Activated naive CD8-positive, alpha-beta T cell treated with anti-CD3 and anti-CD28 coated beads for 36 hours (primary cell): ENCODE data around the gene SLC15A3. TPM values are rescaled to one million over a fixed set of nuclear protein-coding genes. Genes with fewer than 3 reads are reported as not detected.

Source experiments
- DNase-seq: peaks from one replicate; pipeline ENCODE4 v3.0.0; 2021
- H3K27ac Mint-ChIP-seq: one replicate; pipeline ENCODE4 v1.8.0; 2022; ENCODE audit warnings: mild to moderate bottlenecking, moderate library complexity, mixed read lengths
- H3K27me3 Mint-ChIP-seq: one replicate; pipeline ENCODE4 v1.8.0; 2022; ENCODE audit warnings: mild to moderate bottlenecking, mixed read lengths
- H3K36me3 Mint-ChIP-seq: one replicate; pipeline ENCODE4 v1.8.0; 2021; ENCODE audit warnings: mild to moderate bottlenecking, mixed read lengths
- H3K4me1 Mint-ChIP-seq: one replicate; pipeline ENCODE4 v1.8.0; 2021; ENCODE audit warnings: mixed read lengths
- H3K4me3 Mint-ChIP-seq: one replicate; pipeline ENCODE4 v1.8.0; 2022; ENCODE audit warnings: mild to moderate bottlenecking, moderate library complexity, mixed read lengths
- H3K9me3 Mint-ChIP-seq: one replicate; pipeline ENCODE4 v1.8.0; 2022; ENCODE audit warnings: mixed read lengths
- total RNA-seq, 2 experiments: library from RNA; stranded (reverse); gene quantifications; one replicate each; pipeline ENCODE4 v1.2.3, GENCODE V29; 2021

SLC15A3 gene
- total RNA-seq, 2 experiments from 2014 or later, result 6.3 to 6.9 TPM

DNA sequence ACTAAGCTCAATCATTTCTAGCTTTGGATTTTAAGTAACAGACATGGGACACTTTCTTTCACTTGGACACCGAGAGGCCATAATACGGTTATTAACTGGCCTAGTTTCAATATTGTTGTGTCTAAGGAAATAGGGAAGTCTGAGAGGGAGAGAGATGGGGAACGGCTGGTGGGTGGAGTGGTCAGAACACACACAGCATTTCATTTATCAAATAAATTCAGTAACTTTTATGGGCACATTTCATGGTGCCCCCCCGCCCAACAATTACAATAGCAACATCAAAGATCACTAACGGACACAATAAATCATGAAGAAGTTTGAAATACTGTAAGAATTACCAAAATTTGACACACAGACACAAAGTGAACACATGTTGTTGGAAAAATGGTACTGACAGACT is 56.3 kb downstream of the SLC15A3 start:
- no peak for DNase-seq
- no peak overlapping the region for H3K4me3 Mint-ChIP-seq
- peaks cover 26% of the 10 kb centered on the region for H3K36me3 Mint-ChIP-seq
- no peaks in the 10 kb centered on the region for H3K27me3 Mint-ChIP-seq
- H3K4me1 Mint-ChIP-seq, result peaks cover 7% of the 10 kb centered on the region
- H3K9me3 Mint-ChIP-seq, result no peaks in the 10 kb centered on the region
- H3K27ac Mint-ChIP-seq, result no peak overlapping the region

DNA sequence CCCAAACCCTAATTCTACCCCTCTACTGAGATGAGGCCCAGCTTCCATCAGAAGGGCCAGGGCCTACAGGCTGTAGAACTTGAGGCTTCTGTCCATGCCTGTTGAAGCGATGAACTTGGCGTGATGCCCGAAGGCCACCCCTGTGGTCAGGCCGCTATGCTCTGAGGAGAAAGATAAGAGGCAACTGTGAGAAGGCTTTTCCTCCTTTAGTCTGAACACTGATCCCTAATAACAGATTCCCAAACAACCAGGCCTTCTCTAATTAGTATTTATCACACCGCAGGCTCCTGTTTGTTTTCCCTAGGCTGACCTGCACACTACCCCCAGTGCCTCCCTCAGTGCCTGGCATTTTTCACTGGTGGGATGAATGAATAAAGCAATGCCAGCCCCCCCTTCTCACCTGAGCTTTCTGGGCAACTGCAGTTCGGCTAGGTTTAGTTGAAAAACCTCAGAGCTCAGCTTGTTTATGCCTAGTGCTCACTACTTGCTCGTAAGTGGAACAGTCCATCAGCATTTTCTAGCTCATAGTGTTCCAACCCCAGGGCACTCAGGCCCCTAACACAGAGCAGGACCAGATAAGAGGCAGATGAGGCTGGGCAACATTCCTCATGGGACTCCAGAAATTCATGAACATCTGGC is 60.8 kb downstream of the SLC15A3 start:
- Mint-ChIP-seq H3K9me3 (no peaks in the 10 kb centered on the region), H3K27ac (no peak overlapping the region), H3K27me3 (no peaks in the 10 kb centered on the region), H3K4me3 (no peak overlapping the region), H3K36me3 (peaks cover 30% of the 10 kb centered on the region), H3K4me1 (peaks cover 3% of the 10 kb centered on the region)
- no peak for DNase-seq

DNA sequence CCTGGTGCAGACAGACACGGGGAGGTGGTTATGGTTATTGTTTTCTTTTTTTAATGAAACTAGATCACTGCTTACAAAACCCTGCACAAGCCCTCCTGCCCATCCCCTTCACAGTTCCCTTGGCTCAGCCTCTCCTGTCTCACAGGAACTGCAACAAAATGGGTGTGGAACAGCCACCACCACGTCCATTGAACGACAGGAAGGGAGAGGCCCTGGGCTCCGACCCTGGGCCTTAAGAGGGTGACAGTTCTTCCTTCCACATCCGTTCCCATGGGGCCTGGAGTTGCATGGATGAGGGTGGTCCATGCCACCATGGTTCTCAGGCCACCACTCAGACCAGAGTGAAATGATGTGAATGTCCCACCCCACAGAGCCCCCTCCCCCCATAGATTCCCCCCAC is 61.3 kb downstream of the SLC15A3 start:
- H3K36me3 Mint-ChIP-seq, result peaks cover 29% of the 10 kb centered on the region
- no peaks in the 10 kb centered on the region for H3K27me3 Mint-ChIP-seq
- H3K4me1 Mint-ChIP-seq, result peaks cover 3% of the 10 kb centered on the region
- no peak overlapping the region for H3K4me3 Mint-ChIP-seq
- H3K27ac Mint-ChIP-seq, result no peak overlapping the region
- no peak for DNase-seq
- H3K9me3 Mint-ChIP-seq, result no peaks in the 10 kb centered on the region

DNA sequence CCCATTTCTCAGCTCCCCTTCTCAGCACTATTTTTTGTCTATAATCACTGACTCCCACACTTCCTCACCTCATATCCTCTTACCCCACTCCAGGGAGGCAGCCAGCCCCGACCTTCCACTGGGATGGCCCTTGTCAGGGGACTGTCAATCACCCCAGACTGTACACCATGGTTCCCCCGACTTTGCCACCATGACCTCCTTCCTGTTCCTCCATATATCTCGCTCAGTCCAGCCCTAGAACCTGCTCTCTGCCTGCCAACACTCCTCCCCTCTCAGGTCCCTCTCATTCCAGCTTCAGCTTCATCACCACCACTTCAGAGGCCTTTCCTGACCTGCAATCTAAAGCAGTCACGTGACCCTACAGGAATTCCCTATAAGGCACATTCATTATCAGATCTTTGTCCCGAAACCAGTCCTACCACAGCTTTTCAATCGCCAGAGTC is 62.1 kb downstream of the SLC15A3 start:
- Mint-ChIP-seq H3K4me3 (no peak overlapping the region), H3K27me3 (no peaks in the 10 kb centered on the region), H3K4me1 (peaks cover 3% of the 10 kb centered on the region), H3K36me3 (peaks cover 30% of the 10 kb centered on the region), H3K27ac (peak overlapping the region; percentile 49), H3K9me3 (no peaks in the 10 kb centered on the region)
- no peak for DNase-seq

DNA sequence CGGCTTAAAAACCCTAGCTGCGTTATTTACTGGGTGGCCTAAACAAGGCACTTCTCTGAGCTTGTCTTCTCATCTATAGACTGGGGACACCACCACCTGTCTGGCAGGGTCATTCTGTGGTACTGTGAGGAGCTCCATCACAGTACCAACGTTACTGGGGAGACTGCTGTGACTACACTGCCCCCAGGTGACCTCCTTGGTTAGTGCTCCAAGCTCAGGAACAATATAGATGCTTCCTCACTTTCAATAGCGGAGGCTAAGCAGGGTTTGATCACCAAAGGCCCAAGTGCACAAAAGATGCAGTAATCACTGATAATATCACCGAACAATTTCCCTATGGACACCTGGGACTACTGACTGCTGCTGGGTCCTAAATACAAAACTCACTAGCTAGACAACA is 64.4 kb downstream of the SLC15A3 start:
- Mint-ChIP-seq H3K4me1 (peaks cover 3% of the 10 kb centered on the region), H3K9me3 (no peaks in the 10 kb centered on the region), H3K27me3 (no peaks in the 10 kb centered on the region), H3K36me3 (peaks cover 30% of the 10 kb centered on the region), H3K27ac (no peak overlapping the region), H3K4me3 (no peak overlapping the region)
- no peak for DNase-seq

Other genes with a start within 250 kb of the SLC15A3 start
- gene MS4A18, start 227.5 kb downstream of the SLC15A3 start, total RNA-seq, result not detected
- not detected for gene MS4A15, start 195.3 kb downstream of the SLC15A3 start, total RNA-seq
- gene MS4A10, start 166.8 kb downstream of the SLC15A3 start, total RNA-seq, result not detected
- 10 to 100 TPM; 94.4 to 96.3 TPM for gene CCDC86, start 110.1 kb downstream of the SLC15A3 start, total RNA-seq
- gene PTGDR2, start 96.2 kb downstream of the SLC15A3 start, total RNA-seq, result under 1 TPM; 0.12 to 0.16 TPM
- not detected for gene ZP1, start 84.6 kb downstream of the SLC15A3 start, total RNA-seq
- 100 to 1,000 TPM; 209 to 213 TPM for gene PRPF19, start 45.6 kb downstream of the SLC15A3 start, total RNA-seq
- gene TMEM109, start 38.0 kb downstream of the SLC15A3 start, total RNA-seq, result 100 to 1,000 TPM; 109 to 113 TPM
- 1 to 10 TPM; 1.3 to 1.4 TPM for gene TMEM132A, start 27.7 kb downstream of the SLC15A3 start, total RNA-seq
- gene CD6, start 19.5 kb upstream of the SLC15A3 start, total RNA-seq, result 100 to 1,000 TPM; 167 to 169 TPM
- 100 to 1,000 TPM; 196 to 197 TPM for gene CD5, start 150.3 kb upstream of the SLC15A3 start, total RNA-seq
- 1 to 10 TPM; 8.1 to 8.8 TPM for gene VPS37C, start 209.2 kb upstream of the SLC15A3 start, total RNA-seq